ENCODE results near the gene CHRM4.

- TF ChIP-seq CTCF (conservative IDR thresholded peaks at IDR 0.05; ENCODE audit: low read length), result no peak
- no peak for TF ChIP-seq EZH2phosphoT487 (IDR thresholded peaks at IDR 0.05; ENCODE audit: borderline replicate concordance)
Observed at GRCh38 chr11:46342239-46342638, 49.3 kb downstream of the CHRM4 start.
